IMR-90 (cell line): ENCODE measurements around the gene ZAP70. TPM values are rescaled to one million over a fixed set of nuclear protein-coding genes. Genes with fewer than 3 reads are reported as not detected.

Source experiments
- ATAC-seq: fragments of 200-7000 bp; cut with Tn5 transposase; 2 replicates; pipeline ENCODE4 v1.9.1; 2020; ENCODE audit warnings: low read depth, mild to moderate bottlenecking, moderate library complexity
- BruUV-seq: library from RNA; stranded (reverse); fragments of 400-500 nt; replicated peaks from 2 replicates; lab custom pipeline; 2021; lab: Mats Ljungman, UMichigan
- CTCF ChIA-PET: fragments of 300-600 bp; formaldehyde crosslinking; extraction: SDS; loops from one replicate; lab custom pipeline; 2021; ENCODE audit warnings: antibody characterized with exemption; lab: Yijun Ruan, JAX
- POLR2A ChIA-PET: fragments of 300-600 bp; sonication (Branson Sonifier 250); formaldehyde crosslinking; loops from one replicate; lab custom pipeline; 2022; ENCODE audit warnings: antibody characterized with exemption; ENCODE audit not compliant: unreplicated experiment; lab: Charles Lee
- DNase-seq: peaks from one replicate; pipeline ENCODE4 v3.0.0; 2013
- H2AFZ ChIP-seq: replicated peaks from 2 replicates; pipeline ENCODE3; 2013; ENCODE audit warnings: low read length, mild to moderate bottlenecking; ENCODE audit not compliant: poor library complexity
- H2AK5ac ChIP-seq: 2 replicates; pipeline ENCODE4 v1.6.1; 2013; ENCODE audit warnings: low read depth, low read length, inconsistent platforms
- H2AK9ac ChIP-seq: replicated peaks from 2 replicates; pipeline ENCODE3; 2013; ENCODE audit warnings: mild to moderate bottlenecking, low read depth, low read length, moderate library complexity; ENCODE audit not compliant: poor library complexity
- H2BK120ac ChIP-seq: 2 replicates; pipeline ENCODE4 v1.6.1; 2013; ENCODE audit warnings: low read depth, low read length, inconsistent platforms
- H2BK15ac ChIP-seq: 3 replicates; pipeline ENCODE4 v1.6.1; 2013; ENCODE audit warnings: low read depth, low read length, inconsistent platforms
- H2BK20ac ChIP-seq: 2 replicates; pipeline ENCODE4 v1.6.1; 2013; ENCODE audit warnings: low read depth, mild to moderate bottlenecking, inconsistent platforms, low read length, moderate library complexity
- H2BK5ac ChIP-seq: 2 replicates; pipeline ENCODE4 v1.6.1; 2013; ENCODE audit warnings: mild to moderate bottlenecking, low read depth, low read length, inconsistent platforms; ENCODE audit not compliant: poor library complexity, severe bottlenecking
- H3K14ac ChIP-seq: replicated peaks from 2 replicates; pipeline ENCODE4 v1.6.1; 2013; ENCODE audit warnings: low read depth, low read length, inconsistent platforms
- H3K18ac ChIP-seq: 2 replicates; pipeline ENCODE4 v1.6.1; 2013; ENCODE audit warnings: low read depth, low read length, control low read depth
- H3K23ac ChIP-seq: 2 replicates; pipeline ENCODE4 v1.6.1; 2013; ENCODE audit warnings: low read depth, low read length, inconsistent platforms
- H3K27ac ChIP-seq: 2 replicates; pipeline ENCODE4 v1.5.1; 2013; ENCODE audit warnings: mild to moderate bottlenecking, control low read depth, low read length; ENCODE audit not compliant: insufficient read depth
- H3K27me3 ChIP-seq: 2 replicates; pipeline ENCODE4 v1.6.1; 2013; ENCODE audit warnings: low read length; ENCODE audit not compliant: control insufficient read depth, insufficient read depth
- H3K36me3 ChIP-seq: 2 replicates; pipeline ENCODE4 v1.6.1; 2013; ENCODE audit warnings: low read length, mixed read lengths; ENCODE audit not compliant: control insufficient read depth, insufficient read depth
- H3K4ac ChIP-seq: 2 replicates; pipeline ENCODE4 v1.6.1; 2013; ENCODE audit warnings: low read depth, low read length, inconsistent platforms
- H3K4me1 ChIP-seq: 2 replicates; pipeline ENCODE4 v1.6.1; 2013; ENCODE audit warnings: low read length, mixed read lengths; ENCODE audit not compliant: control insufficient read depth, insufficient read depth
- H3K4me2 ChIP-seq: 2 replicates; pipeline ENCODE4 v1.6.1; 2013; ENCODE audit warnings: low read depth, mild to moderate bottlenecking, control low read depth, low read length, moderate library complexity
- H3K4me3 ChIP-seq: 2 replicates; pipeline ENCODE4 v1.5.1; 2013; ENCODE audit warnings: low read depth, mild to moderate bottlenecking, control low read depth, low read length, moderate library complexity; ENCODE audit not compliant: insufficient read depth
- H3K56ac ChIP-seq: 2 replicates; pipeline ENCODE4 v1.6.1; 2013; ENCODE audit warnings: low read length, inconsistent platforms; ENCODE audit not compliant: insufficient read depth; ENCODE audit errors: extremely low read depth
- H3K79me1 ChIP-seq, 2 experiments: 2 replicates each; pipeline ENCODE4 v1.6.1; 2013; ENCODE audit warnings: low read length in 2 of 2, inconsistent platforms in 1 of 2, low read depth in 1 of 2
- H3K9ac ChIP-seq: 2 replicates; pipeline ENCODE4 v1.6.1; 2013; ENCODE audit warnings: low read depth, low read length, control low read depth
- H3K9me1 ChIP-seq: 2 replicates; pipeline ENCODE4 v1.6.1; 2013; ENCODE audit warnings: low read length, inconsistent platforms; ENCODE audit not compliant: insufficient read depth
- H3K9me3 ChIP-seq: 2 replicates; pipeline ENCODE4 v1.6.1; 2013; ENCODE audit warnings: low read length; ENCODE audit not compliant: control insufficient read depth, insufficient read depth
- H4K20me1 ChIP-seq: 2 replicates; pipeline ENCODE4 v1.6.1; 2013; ENCODE audit warnings: low read length, inconsistent platforms; ENCODE audit not compliant: insufficient read depth
- H4K5ac ChIP-seq: 2 replicates; pipeline ENCODE4 v1.6.1; 2013; ENCODE audit warnings: mild to moderate bottlenecking, low read depth, low read length, control low read depth
- H4K8ac ChIP-seq, 2 experiments: 2 replicates each; pipeline ENCODE4 v1.6.1; 2013; ENCODE audit warnings: low read depth in 2 of 2, low read length in 2 of 2, control low read depth in 1 of 2, inconsistent platforms in 1 of 2
- H4K91ac ChIP-seq: 2 replicates; pipeline ENCODE4 v1.6.1; 2013; ENCODE audit warnings: low read depth, low read length, inconsistent platforms; ENCODE audit not compliant: insufficient read depth
- BHLHE40 ChIP-seq: fragments of 150-350 bp; IDR thresholded peaks from 2 replicates; pipeline ENCODE4 v1.6.1; 2016; ENCODE audit warnings: mild to moderate bottlenecking, low read depth, low read length
- CEBPB ChIP-seq: IDR thresholded peaks from 2 replicates; pipeline ENCODE4 v1.6.1; 2012; ENCODE audit warnings: low read depth, low read length, improper control_type of control experiment
- CHD1 ChIP-seq: IDR thresholded peaks from 2 replicates; pipeline ENCODE4 v1.6.1; 2012; ENCODE audit warnings: low read depth, low read length, improper control_type of control experiment
- CTCF ChIP-seq: conservative IDR thresholded peaks from 2 replicates; pipeline ENCODE4 v1.5.1; 2012; ENCODE audit warnings: mild to moderate bottlenecking, low read depth, low read length, improper control_type of control experiment
- ELK1 ChIP-seq: fragments of 150-350 bp; IDR thresholded peaks from 2 replicates; pipeline ENCODE4 v1.6.1; 2016; ENCODE audit warnings: low read depth, mild to moderate bottlenecking, low read length, moderate library complexity, borderline replicate concordance
- FOS ChIP-seq: fragments of 150-350 bp; IDR thresholded peaks from 2 replicates; pipeline ENCODE4 v1.6.1; 2016; ENCODE audit warnings: low read depth, low read length
- MAFK ChIP-seq: IDR thresholded peaks from 2 replicates; pipeline ENCODE4 v1.6.1; 2012; ENCODE audit warnings: low read depth, low read length, improper control_type of control experiment
- MAZ ChIP-seq: IDR thresholded peaks from 2 replicates; pipeline ENCODE4 v1.6.1; 2012; ENCODE audit warnings: low read depth, mild to moderate bottlenecking, low read length, improper control_type of control experiment, moderate library complexity, borderline replicate concordance
- MXI1 ChIP-seq: IDR thresholded peaks from 2 replicates; pipeline ENCODE4 v1.6.1; 2012; ENCODE audit warnings: low read depth, mild to moderate bottlenecking, low read length, moderate library complexity, borderline replicate concordance
- NFE2L2 ChIP-seq: fragments of 150-350 bp; IDR thresholded peaks from 2 replicates; pipeline ENCODE4 v1.6.1; 2016; ENCODE audit warnings: low read depth, mild to moderate bottlenecking, low read length
- POLR2A ChIP-seq: IDR thresholded peaks from 2 replicates; pipeline ENCODE4 v1.6.1; 2012; ENCODE audit warnings: mild to moderate bottlenecking, low read depth, low read length
- RAD21 ChIP-seq: IDR thresholded peaks from 2 replicates; pipeline ENCODE4 v1.6.1; 2012; ENCODE audit warnings: low read length, improper control_type of control experiment
- RFX5 ChIP-seq: IDR thresholded peaks from 2 replicates; pipeline ENCODE4 v1.8.0; 2012; ENCODE audit warnings: low read depth, mild to moderate bottlenecking, low read length, moderate library complexity
- SMC3 ChIP-seq: fragments of 150-350 bp; IDR thresholded peaks from 2 replicates; pipeline ENCODE4 v1.6.1; 2016; ENCODE audit warnings: low read depth, mild to moderate bottlenecking, antibody characterized with exemption, low read length, moderate library complexity
- USF2 ChIP-seq: fragments of 150-350 bp; IDR thresholded peaks from 2 replicates; pipeline ENCODE4 v1.6.1; 2017; ENCODE audit warnings: mild to moderate bottlenecking, antibody characterized with exemption, low read length, low read depth
- WGBS, 2 experiments: methylation state at CpG; one replicate each; pipeline versions ENCODE4 v1.1.5 to v1.1.7; 2013; ENCODE audit warnings: missing lambda C conversion rate in 2 of 2; ENCODE audit not compliant: insufficient read length in 1 of 2; ENCODE audit errors: extremely low coverage in 2 of 2; 5-methylcytosine and 5-hydroxymethylcytosine counted together
- dilution Hi-C: fragments of 300-500 bp; cut with HindIII; formaldehyde crosslinking; loops from one replicate; pipeline ENCODE4 v1.14.3; 2018; ENCODE audit warnings: low sequenced_read_pairs; ENCODE audit not compliant: unreplicated experiment
- in situ Hi-C: fragments of 300-500 bp; cut with MboI; formaldehyde crosslinking; loops from 3 replicates; pipeline ENCODE4 v1.14.3; 2019; ENCODE audit warnings: low sequenced_read_pairs, inconsistent platforms, mixed read lengths
- intact Hi-C: fragments of 100-400 bp; cut with micrococcal nuclease; formaldehyde crosslinking; loops from 2 replicates; pipeline ENCODE4 v1.10.0; 2022
- polyA plus RNA-seq, 3 experiments: library from polyadenylated mRNA; depleted of rRNA; stranded (reverse); fragments of >200 nt; gene quantifications; 2 replicates each; pipeline ENCODE4 v1.2.3, GENCODE V29; 2012; ENCODE audit warnings: low replicate concordance in 1 of 3
- total RNA-seq: library from RNA; depleted of rRNA; stranded (reverse); fragments of >200 nt; gene quantifications from 2 replicates; pipeline ENCODE4 v1.2.3, GENCODE V29; 2012

Gene ZAP70
- total and polyA plus RNA-seq, 2 of the 4 experiments (the other 2 are of a cell fraction) = under 0.01 to 0.09 TPM

- no peak overlapping the region for H2BK20ac ChIP-seq
- in situ Hi-C loops = no loop called here
- no peak overlapping the region for H2AK5ac ChIP-seq
- H3K4me1 ChIP-seq = no peaks in the 10 kb centered on the region
- no peak overlapping the region for H2BK15ac ChIP-seq
- no peak overlapping the region for H3K27ac ChIP-seq
- H3K4me2 ChIP-seq = no peak overlapping the region
- no peak overlapping the region for H2AK9ac ChIP-seq
- H2AFZ ChIP-seq = peak overlapping the region; percentile 38
- H4K20me1 ChIP-seq = no peaks in the 10 kb centered on the region
- 0 out of 2 replicates have a peak, but pooled peaks cover 2% of the 10 kb centered on the region for H3K36me3 ChIP-seq
- no peaks in the 10 kb centered on the region for H3K79me1 ChIP-seq
- H3K9ac ChIP-seq = no peak overlapping the region
- ATAC-seq (no peak), DNase-seq (no peak)
- intact Hi-C loops = no loop called here
- H3K18ac ChIP-seq = no peak overlapping the region
- no peak overlapping the region for H4K8ac ChIP-seq
- no peak overlapping the region for H2BK5ac ChIP-seq
- ChIA-PET CTCF (interaction anchor here (0.8 to 1.5 kb wide), 2 partner anchors 14 to 645 kb away, joined by 3 to 8 read pairs; no protein-coding TSS in a partner anchor), POLR2A (no interaction called here)
- H3K27me3 ChIP-seq = no peaks in the 10 kb centered on the region; the same call in 1 of the 2 replicates
- H4K5ac ChIP-seq = no peak overlapping the region
- no peak overlapping the region for H4K91ac ChIP-seq
- no peak overlapping the region for H3K23ac ChIP-seq
- no peak overlapping the region for H3K4me3 ChIP-seq
- no TSS peak for BruUV-seq
- no peaks in the 10 kb centered on the region for H3K9me1 ChIP-seq
- H3K14ac ChIP-seq = no peak overlapping the region
- H3K9me3 ChIP-seq = no peaks in the 10 kb centered on the region
- 65% methylated on average over 2 of the region's 23 CpGs; no CpG with 5 or more reads in 1 of the 2 experiments for WGBS, 2 experiments
- no peak overlapping the region for H2BK120ac ChIP-seq
- dilution Hi-C loops = no loop called here
- H3K4ac ChIP-seq = no peak overlapping the region
- H3K56ac ChIP-seq = no peak overlapping the region
- no peak for TF ChIP-seq CHD1
- no peak for TF ChIP-seq SMC3
- TF ChIP-seq ELK1 = no peak
- TF ChIP-seq MAFK = no peak
- no peak for TF ChIP-seq CEBPB
- TF ChIP-seq RFX5 = no peak
- TF ChIP-seq USF2 = no peak
- TF ChIP-seq NFE2L2 = no peak
- TF ChIP-seq BHLHE40 = no peak
- TF ChIP-seq MXI1 = no peak
- no peak for TF ChIP-seq CTCF
- no peak for TF ChIP-seq RAD21
- no peak for TF ChIP-seq FOS
- TF ChIP-seq POLR2A = no peak
- no peak for TF ChIP-seq MAZ
Observed at GRCh38 chr2:97739020-97739892, 25.9 kb downstream of the ZAP70 start.
